ENCODE results near the gene METTL25. TPM values are rescaled to one million over a fixed set of nuclear protein-coding genes. Genes with fewer than 3 reads are reported as not detected.
"Not testable (repeated sequence)": the region's sequence is repeated elsewhere in the genome, so short reads cannot be mapped to it uniquely, and the experiment has no call there.

The METTL25 gene
- total RNA-seq: 4.8 and 14.5 TPM in 2 replicates

GRCh38 chr12:82358200-82359114 is at the start of gene METTL25, which contains the start of gene CCDC59:
Gene METTL25 (plus strand): TSS chr12:82358529. CDS start chr12:82358566, 37 bp downstream.
Gene CCDC59 (minus strand): TSS chr12:82358387. CDS start chr12:82358376, 11 bp downstream.
- DNase-seq (ENCODE audit: extremely low read depth, low read depth, low spot score): peak; percentile 94

- no peak for DNase-seq (ENCODE audit: extremely low read depth, low read depth, low spot score)
Measured at GRCh38 chr12:82314406-82314892, 43.9 kb upstream of the METTL25 start.

- DNase-seq (ENCODE audit: extremely low read depth, low read depth, low spot score): no peak
Measured at GRCh38 chr12:82319276-82319675, 39.1 kb upstream of the METTL25 start.

- no peak for DNase-seq (ENCODE audit: extremely low read depth, low read depth, low spot score)
Measured at GRCh38 chr12:82325540-82326336, 32.6 kb upstream of the METTL25 start.

GRCh38 chr12:82326905-82327503 is 31.3 kb upstream of the METTL25 start:
- DNase-seq (ENCODE audit: extremely low read depth, low read depth, low spot score): no peak

- no peak for DNase-seq (ENCODE audit: extremely low read depth, low read depth, low spot score)
Measured at GRCh38 chr12:82327861-82328260, 30.5 kb upstream of the METTL25 start.

- DNase-seq (ENCODE audit: extremely low read depth, low read depth, low spot score): no peak
Measured at GRCh38 chr12:82329508-82329907, 28.8 kb upstream of the METTL25 start.

GRCh38 chr12:82350161-82350560 is 8.2 kb upstream of the METTL25 start:
- no peak for DNase-seq (ENCODE audit: extremely low read depth, low read depth, low spot score)

GRCh38 chr12:82351390-82351789 is 6.9 kb upstream of the METTL25 start:
- DNase-seq (ENCODE audit: extremely low read depth, low read depth, low spot score): no peak

- DNase-seq (ENCODE audit: extremely low read depth, low read depth, low spot score): no peak
Measured at GRCh38 chr12:82357340-82357739, 989 bp upstream of the METTL25 start.

GRCh38 chr12:82357845-82358199 is 507 bp upstream of the METTL25 start:
- no peak for DNase-seq (ENCODE audit: extremely low read depth, low read depth, low spot score)

GRCh38 chr12:82359115-82359478 is 768 bp downstream of the METTL25 start:
- no peak for DNase-seq (ENCODE audit: extremely low read depth, low read depth, low spot score)

GRCh38 chr12:82360834-82361233 is 2.5 kb downstream of the METTL25 start:
- not testable (repeated sequence) for DNase-seq (ENCODE audit: extremely low read depth, low read depth, low spot score)

GRCh38 chr12:82361461-82361915 is 3.2 kb downstream of the METTL25 start:
- no peak for DNase-seq (ENCODE audit: extremely low read depth, low read depth, low spot score)

- no peak for DNase-seq (ENCODE audit: extremely low read depth, low read depth, low spot score)
Measured at GRCh38 chr12:82363990-82364389, 5.7 kb downstream of the METTL25 start.

GRCh38 chr12:82366197-82366596 is 7.9 kb downstream of the METTL25 start:
- DNase-seq (ENCODE audit: extremely low read depth, low read depth, low spot score): no peak

GRCh38 chr12:82375201-82375600 is 16.9 kb downstream of the METTL25 start:
- no peak for DNase-seq (ENCODE audit: extremely low read depth, low read depth, low spot score)

- no peak for DNase-seq (ENCODE audit: extremely low read depth, low read depth, low spot score)
Measured at GRCh38 chr12:82378997-82379396, 20.7 kb downstream of the METTL25 start.

GRCh38 chr12:82383930-82384552 is 25.7 kb downstream of the METTL25 start:
- no peak for DNase-seq (ENCODE audit: extremely low read depth, low read depth, low spot score)

GRCh38 chr12:82398879-82399278 is 40.5 kb downstream of the METTL25 start:
- no peak for DNase-seq (ENCODE audit: extremely low read depth, low read depth, low spot score)

- no peak for DNase-seq (ENCODE audit: extremely low read depth, low read depth, low spot score)
Measured at GRCh38 chr12:82400819-82401218, 42.5 kb downstream of the METTL25 start.
